Neuronal stem cell (in vitro differentiated cells): Measurements from ENCODE around the gene TC2N.
"Not testable (repeated sequence)": the region's sequence is repeated elsewhere in the genome, so short reads cannot be mapped to it uniquely, and the experiment has no call there.

ENCODE experiments used
- DNase-seq: peaks from one replicate; pipeline ENCODE4 v3.0.0-alpha.2; 2013; ENCODE audit warnings: low spot score
- H2AFZ ChIP-seq: one replicate; pipeline ENCODE4 v1.6.1; 2013; ENCODE audit warnings: mild to moderate bottlenecking, low read length, inconsistent platforms
- H2AK5ac ChIP-seq: 2 replicates; pipeline ENCODE4 v1.6.1; 2013; ENCODE audit warnings: low read depth, mild to moderate bottlenecking, inconsistent platforms, low read length, moderate library complexity, mixed read lengths
- H2BK120ac ChIP-seq: 2 replicates; pipeline ENCODE4 v1.6.1; 2013; ENCODE audit warnings: low read depth, mild to moderate bottlenecking, inconsistent platforms, low read length, moderate library complexity, mixed read lengths
- H2BK12ac ChIP-seq: one replicate; pipeline ENCODE4 v1.6.1; 2013; ENCODE audit warnings: low read length, inconsistent platforms
- H2BK15ac ChIP-seq: 2 replicates; pipeline ENCODE4 v1.6.1; 2013; ENCODE audit warnings: mild to moderate bottlenecking, low read length, inconsistent platforms, mixed read lengths
- H2BK5ac ChIP-seq: one replicate; pipeline ENCODE4 v1.6.1; 2013; ENCODE audit warnings: inconsistent platforms, mild to moderate bottlenecking, low read length, moderate library complexity
- H3K14ac ChIP-seq: one replicate; pipeline ENCODE4 v1.6.1; 2013; ENCODE audit warnings: low read length, inconsistent platforms
- H3K18ac ChIP-seq: 2 replicates; pipeline ENCODE4 v1.6.1; 2013; ENCODE audit warnings: low read length, inconsistent platforms
- H3K23ac ChIP-seq: 2 replicates; pipeline ENCODE4 v1.6.1; 2013; ENCODE audit warnings: low read depth, mild to moderate bottlenecking, mixed read lengths, low read length, inconsistent platforms; ENCODE audit not compliant: poor library complexity
- H3K27ac ChIP-seq: replicated peaks from 3 replicates; pipeline ENCODE4 v1.5.1; 2013; ENCODE audit warnings: low read length, inconsistent platforms
- H3K27me3 ChIP-seq, 3 experiments: 2 replicates each; pipeline ENCODE4 v1.6.1; 2013; ENCODE audit warnings: low read length in 3 of 3, mild to moderate bottlenecking in 2 of 3, inconsistent platforms in 1 of 3, low read depth in 1 of 3, mixed read lengths in 1 of 3, moderate library complexity in 1 of 3; ENCODE audit not compliant: control insufficient read depth in 3 of 3, insufficient read depth in 3 of 3
- H3K36me3 ChIP-seq, 2 donors: replicated peaks in 1 of 2; 2 replicates each; pipeline ENCODE4 v1.6.1; 2013; ENCODE audit warnings: low read length in 2 of 2; ENCODE audit not compliant: control insufficient read depth in 2 of 2, insufficient read depth in 2 of 2
- H3K4ac ChIP-seq: 2 replicates; pipeline ENCODE4 v1.6.1; 2013; ENCODE audit warnings: inconsistent platforms, mild to moderate bottlenecking, low read length, moderate library complexity
- H3K4me1 ChIP-seq, 2 donors: 1 replicate in 1 of 2; 2 replicates in 1 of 2; pipeline ENCODE4 v1.6.1; 2013; ENCODE audit warnings: low read length in 2 of 2, low read depth in 1 of 2; ENCODE audit not compliant: control insufficient read depth in 2 of 2, insufficient read depth in 1 of 2
- H3K4me2 ChIP-seq: one replicate; pipeline ENCODE4 v1.6.1; 2013; ENCODE audit warnings: mild to moderate bottlenecking, low read length, inconsistent platforms; ENCODE audit not compliant: insufficient read depth, poor library complexity, severe bottlenecking
- H3K4me3 ChIP-seq, 2 donors: 2 replicates each; pipeline ENCODE4 v1.5.1; 2013; ENCODE audit warnings: low read length in 2 of 2, mild to moderate bottlenecking in 2 of 2, inconsistent platforms in 1 of 2, moderate library complexity in 1 of 2
- H3K79me1 ChIP-seq: one replicate; pipeline ENCODE4 v1.6.1; 2013; ENCODE audit warnings: low read depth, mild to moderate bottlenecking, inconsistent platforms, low read length, moderate library complexity
- H3K9ac ChIP-seq: one replicate; pipeline ENCODE4 v1.6.1; 2013; ENCODE audit warnings: mild to moderate bottlenecking, low read depth, low read length, inconsistent platforms; ENCODE audit not compliant: poor library complexity
- H3K9me3 ChIP-seq, 2 donors: replicated peaks in 1 of 2; 2 replicates each; pipeline versions ENCODE3 to v1.6.1; 2013; ENCODE audit warnings: low read length in 2 of 2, mild to moderate bottlenecking in 2 of 2, inconsistent platforms in 1 of 2, low read depth in 1 of 2, mixed read lengths in 1 of 2, moderate library complexity in 1 of 2; ENCODE audit not compliant: control insufficient read depth in 2 of 2, insufficient read depth in 1 of 2
- H4K8ac ChIP-seq: one replicate; pipeline ENCODE4 v1.6.1; 2013; ENCODE audit warnings: low read depth, mild to moderate bottlenecking, inconsistent platforms, low read length, moderate library complexity
- H4K91ac ChIP-seq: one replicate; pipeline ENCODE4 v1.6.1; 2013; ENCODE audit warnings: low read length, low read depth, mild to moderate bottlenecking, inconsistent platforms; ENCODE audit not compliant: poor library complexity
- WGBS, 2 donors: extraction: QIAGEN DNeasy Blood & Tissue Kit; methylation state at CpG; one replicate each; pipeline ENCODE4 v1.1.7; 2013; ENCODE audit warnings: missing lambda C conversion rate in 2 of 2, mixed read lengths in 1 of 2; ENCODE audit not compliant: insufficient read length in 2 of 2, insufficient replicate concordance in 1 of 2; ENCODE audit errors: extremely low coverage in 2 of 2; 5-methylcytosine and 5-hydroxymethylcytosine counted together

Gene TC2N

DNA sequence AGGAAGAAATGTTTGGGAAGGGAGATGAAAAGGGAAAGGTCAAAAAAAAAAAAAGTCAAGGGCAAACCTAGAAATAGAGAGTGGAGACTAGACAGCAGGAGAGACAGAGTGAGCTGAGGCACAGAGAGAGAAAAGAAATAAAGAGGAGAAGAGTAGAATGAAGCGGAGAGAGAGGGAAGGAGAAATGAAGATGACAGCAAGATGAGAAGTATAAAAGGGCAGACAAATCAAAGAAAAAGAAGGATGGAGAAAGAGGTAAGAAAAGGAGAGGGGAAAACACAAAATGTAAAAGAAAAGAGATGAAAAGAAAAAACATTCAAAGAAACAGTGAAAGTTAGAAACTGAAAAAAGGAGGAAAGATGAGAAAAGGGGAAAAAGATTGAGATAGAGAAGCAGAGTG, 53.0 kb downstream of the TC2N start:
- no peak overlapping the region for H3K4me3 ChIP-seq
- H3K4me2 ChIP-seq, result no peak overlapping the region
- H2BK120ac ChIP-seq, result no peak overlapping the region
- no peak overlapping the region for H3K9ac ChIP-seq
- H3K27me3 ChIP-seq, result no peaks in the 10 kb centered on the region
- no peaks in the 10 kb centered on the region for H3K9me3 ChIP-seq
- no peak overlapping the region for H3K18ac ChIP-seq
- H3K4ac ChIP-seq, result no peak overlapping the region
- H2AFZ ChIP-seq, result no peak overlapping the region
- H3K14ac ChIP-seq, result no peak overlapping the region
- no peak overlapping the region for H2AK5ac ChIP-seq
- H4K8ac ChIP-seq, result no peak overlapping the region
- no peaks in the 10 kb centered on the region for H3K4me1 ChIP-seq
- no peaks in the 10 kb centered on the region for H3K79me1 ChIP-seq
- no peak overlapping the region for H2BK5ac ChIP-seq
- no peak overlapping the region for H4K91ac ChIP-seq
- no peaks in the 10 kb centered on the region for H3K36me3 ChIP-seq
- WGBS, 2 donors, result 100% methylated on average over 1 of the region's 1 CpG; no CpG with 5 or more reads in 1 of the 2 donors
- no peak overlapping the region for H3K27ac ChIP-seq
- H2BK15ac ChIP-seq, result no peak overlapping the region
- H2BK12ac ChIP-seq, result no peak overlapping the region
- no peak overlapping the region for H3K23ac ChIP-seq
- no peak for DNase-seq

DNA sequence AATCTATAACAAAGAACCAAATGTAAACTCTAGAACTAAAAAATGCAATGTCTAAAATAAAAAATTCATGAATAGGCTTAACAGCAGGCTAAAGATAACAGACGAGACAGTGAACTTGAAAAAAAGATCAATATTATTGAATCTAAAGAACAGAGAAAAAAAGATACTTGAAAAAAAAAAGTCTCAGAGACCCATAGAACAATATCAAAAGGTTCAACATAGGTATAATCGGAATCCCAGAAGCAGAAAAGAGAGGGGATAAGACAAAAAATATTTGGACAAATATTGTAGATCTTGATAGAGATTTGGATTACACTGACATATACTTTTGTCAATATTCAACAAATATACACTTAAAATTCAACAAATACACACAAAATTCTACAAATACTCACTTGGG, 56.6 kb downstream of the TC2N start:
- Histone ChIP-seq H4K91ac (no peak overlapping the region), H3K9ac (no peak overlapping the region), H3K79me1 (no peaks in the 10 kb centered on the region), H2AK5ac (no peak overlapping the region), H2BK12ac (no peak overlapping the region), H3K14ac (no peak overlapping the region), H3K23ac (no peak overlapping the region), H3K4me2 (no peak overlapping the region), H4K8ac (no peak overlapping the region), H3K36me3 (no peaks in the 10 kb centered on the region), H3K9me3 (peaks cover 3 to 5% of the 10 kb centered on the region in 2 donors), H3K27me3 (no peaks in the 10 kb centered on the region), H2BK5ac (no peak overlapping the region), H3K4ac (no peak overlapping the region), H2BK15ac (no peak overlapping the region), H3K27ac (no peak overlapping the region), H3K4me3 (no peak overlapping the region), H2AFZ (no peak overlapping the region), H2BK120ac (no peak overlapping the region), H3K18ac (no peak overlapping the region), H3K4me1 (no peaks in the 10 kb centered on the region)
- DNase-seq, result no peak
- WGBS, 2 donors, result no CpG with 5 or more reads among the region's 2 CpGs

DNA sequence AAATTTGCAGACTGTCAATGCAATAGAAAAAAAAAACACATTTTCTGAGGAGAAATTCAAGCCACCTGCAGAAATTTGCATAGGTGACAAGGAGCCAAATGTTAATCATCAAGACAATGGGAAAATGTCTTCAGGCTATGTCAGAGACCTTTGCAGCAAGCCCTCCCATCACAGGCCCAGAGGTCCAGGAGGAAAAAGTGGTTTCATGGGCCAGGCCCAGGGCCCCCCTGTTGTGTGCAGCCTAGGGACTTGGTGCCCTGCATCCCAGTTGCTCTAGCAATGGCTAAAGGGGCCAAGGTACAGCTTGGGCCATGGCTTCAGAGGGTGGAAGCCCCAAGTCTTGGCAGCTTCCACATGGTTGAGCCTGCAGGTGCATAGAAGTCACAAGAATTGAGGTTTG, 60.6 kb downstream of the TC2N start:
- no peak overlapping the region for H2BK12ac ChIP-seq
- H3K36me3 ChIP-seq, result no peaks in the 10 kb centered on the region
- H3K9ac ChIP-seq, result no peak overlapping the region
- no peak overlapping the region for H2AFZ ChIP-seq
- H3K9me3 ChIP-seq, result peaks cover 3 to 5% of the 10 kb centered on the region in 2 donors
- H3K4me1 ChIP-seq, result no peaks in the 10 kb centered on the region
- no peak overlapping the region for H2BK120ac ChIP-seq
- no peak overlapping the region for H3K4me3 ChIP-seq
- H3K79me1 ChIP-seq, result no peaks in the 10 kb centered on the region
- no peak overlapping the region for H3K14ac ChIP-seq
- no peak overlapping the region for H4K91ac ChIP-seq
- H3K27me3 ChIP-seq, result no peaks in the 10 kb centered on the region
- no peak overlapping the region for H3K18ac ChIP-seq
- no peak overlapping the region for H3K23ac ChIP-seq
- no peak overlapping the region for H3K4ac ChIP-seq
- no peak overlapping the region for H2BK5ac ChIP-seq
- H3K27ac ChIP-seq, result no peak overlapping the region
- no peak overlapping the region for H4K8ac ChIP-seq
- DNase-seq, result no peak
- H3K4me2 ChIP-seq, result no peak overlapping the region
- no peak overlapping the region for H2AK5ac ChIP-seq
- H2BK15ac ChIP-seq, result no peak overlapping the region

DNA sequence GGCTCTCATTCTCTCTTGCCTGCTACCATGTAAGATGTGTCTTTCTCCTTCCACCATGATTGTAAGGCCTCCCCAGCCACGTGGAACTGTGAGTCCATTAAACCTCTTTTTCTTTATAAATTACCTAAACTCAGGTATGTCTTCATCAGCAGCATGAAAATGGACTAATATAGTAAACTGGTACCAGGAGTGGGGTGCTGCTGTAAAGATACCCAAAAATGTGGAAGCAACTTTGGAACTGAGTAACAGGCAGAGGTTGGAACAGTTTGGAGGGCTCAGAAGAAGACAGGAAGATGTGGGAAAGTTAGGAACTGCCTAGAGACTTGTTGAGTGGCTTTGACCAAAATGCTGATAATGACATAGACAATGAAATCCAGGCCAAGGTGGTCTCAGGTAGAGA, 61.2 kb downstream of the TC2N start:
- WGBS, 2 donors, result no CpG with 5 or more reads among the region's 1 CpG

More for the DNA sequence above, 61.2 kb downstream of the TC2N start:
- not testable (repeated sequence) for H3K4me1 ChIP-seq, DNase-seq, H3K23ac ChIP-seq, H4K8ac ChIP-seq, H3K18ac ChIP-seq, H3K4ac ChIP-seq, H2BK120ac ChIP-seq, H2BK5ac ChIP-seq, H3K4me2 ChIP-seq, H3K14ac ChIP-seq, H3K9me3 ChIP-seq, H2AFZ ChIP-seq, H3K27me3 ChIP-seq, H2BK15ac ChIP-seq, H2AK5ac ChIP-seq, H3K27ac ChIP-seq, H4K91ac ChIP-seq, H2BK12ac ChIP-seq, H3K36me3 ChIP-seq, H3K9ac ChIP-seq, H3K4me3 ChIP-seq, H3K79me1 ChIP-seq
